IPS DF 4.7 (cell line): Measurements from ENCODE around the gene MAP3K1.

Source experiments
- DNase-seq: peaks from one replicate; pipeline ENCODE4 v3.0.0-alpha.2; 2013; ENCODE audit warnings: low spot score; ENCODE audit errors: extremely low read depth

MAP3K1 gene

GRCh38 chr5:56845277-56845676, 29.9 kb downstream of the MAP3K1 start:
- DNase-seq: no peak

DNA sequence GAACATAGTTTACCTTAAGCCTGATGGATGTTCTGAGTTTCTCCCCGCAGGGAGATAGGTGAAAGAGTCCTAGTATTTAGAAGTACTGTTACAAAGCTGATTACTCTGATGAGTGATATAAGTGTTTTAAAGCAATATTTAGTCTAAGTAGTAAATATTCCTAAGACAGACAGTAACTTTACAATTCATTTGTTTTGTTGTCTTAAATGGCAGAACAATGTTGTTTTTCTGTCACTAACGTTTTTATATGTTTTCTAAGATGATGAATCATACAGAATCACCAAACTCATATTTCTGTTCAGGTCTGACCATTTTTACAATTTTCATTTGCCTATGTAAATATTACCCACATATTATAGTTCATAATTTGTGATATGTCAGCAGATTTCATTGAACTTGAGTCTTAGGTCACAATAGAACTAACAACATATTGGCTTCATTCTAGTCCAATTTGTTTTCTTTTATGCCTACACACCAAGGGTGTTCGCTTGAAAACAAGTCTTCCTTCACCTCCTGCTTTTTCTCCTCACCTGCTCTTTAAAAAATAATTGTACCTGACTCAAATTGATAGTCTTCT, 30.6 kb downstream of the MAP3K1 start:
- no peak for DNase-seq

GRCh38 chr5:56848206-56848605, 32.9 kb downstream of the MAP3K1 start:
- no peak for DNase-seq

DNA sequence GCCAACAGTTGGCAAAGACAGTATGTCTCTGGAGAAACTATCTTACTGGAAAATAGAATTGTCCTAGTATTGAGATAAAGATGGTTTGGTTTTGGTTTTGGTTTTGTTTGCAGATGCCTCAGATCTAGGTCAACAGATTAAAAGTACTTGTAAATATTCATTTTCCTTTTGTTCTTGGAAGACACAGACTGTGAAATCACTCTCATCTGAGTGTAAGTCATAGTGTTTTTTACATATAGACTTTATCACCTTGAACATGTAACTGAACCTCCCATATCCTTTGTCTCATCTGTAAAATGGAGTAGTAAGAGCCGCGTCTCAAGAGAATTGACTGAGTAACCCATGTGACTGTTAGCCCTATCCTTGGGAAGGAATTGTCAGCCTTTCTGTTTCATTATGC, 34.3 kb downstream of the MAP3K1 start:
- DNase-seq: no peak

DNA sequence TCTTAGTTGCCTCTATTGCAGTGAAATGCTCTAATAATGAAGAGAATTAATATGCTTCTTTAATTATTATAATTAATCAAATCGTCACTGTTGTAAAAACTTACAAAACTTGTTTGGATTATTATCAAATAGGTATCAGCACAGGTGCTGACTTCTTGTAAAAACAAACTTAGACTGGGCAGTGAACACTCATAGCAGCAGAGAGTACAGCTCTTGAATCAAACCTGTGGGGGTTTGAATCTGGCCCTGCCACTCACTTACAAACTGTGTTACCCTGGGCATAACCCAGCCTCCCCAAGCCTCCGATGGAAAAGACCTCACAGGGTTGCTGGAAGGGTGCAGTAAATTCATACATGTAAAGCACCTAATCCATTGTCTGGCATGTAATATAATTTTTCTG, 35.1 kb downstream of the MAP3K1 start:
- DNase-seq: no peak

- DNase-seq: no peak
These were observed 36.1 kb downstream of the MAP3K1 start for GRCh38 chr5:56851258-56851941.

GRCh38 chr5:56852228-56853000, 37.1 kb downstream of the MAP3K1 start:
- no peak for DNase-seq

DNA sequence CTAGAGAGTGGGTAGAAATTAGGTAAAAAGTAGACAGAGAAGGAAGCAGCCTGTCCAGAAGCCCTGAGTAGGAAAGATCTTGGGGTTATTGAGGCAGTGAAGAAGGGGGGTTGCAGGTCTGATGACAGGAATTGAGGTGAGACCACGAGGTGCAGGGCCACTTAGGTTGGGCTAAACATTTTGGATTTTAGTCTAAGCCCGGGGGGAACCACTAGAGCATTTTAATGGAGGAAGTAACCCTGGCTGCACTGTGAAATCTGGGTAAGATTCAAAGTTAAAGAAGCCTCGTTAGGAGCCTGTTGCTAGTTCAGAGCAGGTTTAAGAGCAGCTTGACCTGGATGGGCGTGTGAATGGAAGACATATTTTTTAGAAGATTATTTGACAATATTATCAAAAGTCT, 38.3 kb downstream of the MAP3K1 start:
- no peak for DNase-seq

DNA sequence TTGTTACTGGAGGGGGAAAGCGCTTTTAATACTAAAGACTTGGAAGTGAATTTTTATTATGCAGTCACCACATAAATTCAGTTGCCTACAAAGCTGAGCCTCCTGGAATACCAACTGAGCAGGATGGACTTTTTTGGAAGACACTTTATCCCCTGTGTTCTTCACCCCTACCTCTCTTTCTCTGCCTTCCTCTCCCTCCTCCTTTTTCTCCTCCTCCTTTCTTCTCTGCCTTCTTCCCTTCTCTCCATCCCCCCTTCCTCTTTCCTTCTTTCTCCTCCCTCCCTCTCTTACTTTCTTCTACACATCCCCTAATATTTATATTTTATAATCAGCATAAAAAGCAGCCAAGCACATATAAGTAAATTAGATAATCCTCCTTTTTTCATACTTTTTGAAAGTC, 39.6 kb downstream of the MAP3K1 start:
- no peak for DNase-seq

- no peak for DNase-seq
These were observed 41.3 kb downstream of the MAP3K1 start for GRCh38 chr5:56856541-56857178.

DNA sequence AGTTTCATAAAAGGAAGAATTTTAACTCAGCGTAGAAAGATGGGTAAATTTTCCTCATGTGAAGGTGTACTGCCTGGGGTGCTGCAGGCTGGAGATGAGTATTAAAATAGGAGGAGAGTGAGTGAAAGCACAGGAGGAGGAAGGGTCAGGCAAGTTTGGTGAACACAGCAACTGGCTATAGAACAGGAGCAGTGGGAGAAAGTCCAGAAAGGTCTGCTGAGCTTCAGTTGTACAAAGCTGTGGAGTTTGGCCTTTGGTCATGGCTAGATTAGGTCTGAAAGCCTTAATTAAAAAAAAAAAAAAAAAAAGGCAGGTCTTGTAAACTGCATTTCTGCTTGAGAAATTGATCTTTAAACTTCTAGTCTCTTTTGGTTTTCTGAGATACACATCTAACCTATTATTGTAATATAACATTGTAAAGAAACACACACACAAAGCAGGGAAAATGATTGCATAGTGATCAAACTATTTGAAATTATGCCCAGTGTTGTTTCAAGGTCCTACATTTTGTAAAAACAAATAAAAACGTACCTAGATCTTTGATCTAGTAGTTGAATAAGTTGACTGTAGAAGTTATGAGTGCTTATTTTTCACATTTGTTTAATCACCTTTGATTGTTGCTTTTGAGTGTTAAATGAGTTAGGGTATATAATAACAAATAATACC, 43.6 kb downstream of the MAP3K1 start:
- DNase-seq: no peak

- DNase-seq: no peak
These were observed 46.6 kb downstream of the MAP3K1 start for GRCh38 chr5:56861893-56862485.

GRCh38 chr5:56862909-56863308, 47.6 kb downstream of the MAP3K1 start:
- DNase-seq: no peak

- no peak for DNase-seq
These were observed 56.4 kb downstream of the MAP3K1 start for GRCh38 chr5:56871777-56872176.

DNA sequence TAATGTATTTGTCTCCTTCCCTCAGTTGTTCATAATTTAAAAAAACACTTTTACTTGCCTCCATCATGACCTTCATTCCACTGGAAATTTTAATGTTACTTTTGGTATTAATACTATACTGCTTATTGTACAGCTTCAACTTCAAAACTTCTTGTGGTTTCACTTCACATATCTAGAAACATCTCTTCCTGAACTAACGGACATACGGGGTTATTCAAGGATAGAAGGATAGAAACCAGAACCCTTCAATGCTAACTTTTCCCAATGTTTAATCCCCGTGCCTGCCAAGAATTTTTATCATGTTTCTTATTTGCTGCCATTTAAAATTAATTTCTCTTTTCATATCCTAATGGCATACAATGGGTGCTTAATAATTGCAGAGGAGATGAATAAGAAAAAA, 57.7 kb downstream of the MAP3K1 start:
- DNase-seq: no peak

DNA sequence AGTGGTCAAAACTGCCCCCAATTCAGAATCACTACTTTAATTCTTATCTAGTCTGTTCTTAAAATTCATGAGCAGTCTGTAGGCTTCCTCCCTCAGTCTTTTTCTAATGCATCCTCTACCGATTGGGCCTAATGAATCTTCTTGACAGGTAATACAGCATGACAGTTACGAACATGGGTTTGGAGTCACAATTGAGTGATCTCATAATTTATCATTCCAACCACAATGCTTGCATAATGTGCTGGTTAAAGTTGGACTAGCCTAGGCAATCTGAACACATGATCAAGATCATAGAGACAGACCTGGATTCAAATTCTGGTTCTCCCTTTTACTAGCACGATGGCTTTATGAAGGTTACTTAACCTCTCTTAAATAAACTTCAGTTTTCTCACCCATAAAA, 61.0 kb downstream of the MAP3K1 start:
- DNase-seq: no peak

DNA sequence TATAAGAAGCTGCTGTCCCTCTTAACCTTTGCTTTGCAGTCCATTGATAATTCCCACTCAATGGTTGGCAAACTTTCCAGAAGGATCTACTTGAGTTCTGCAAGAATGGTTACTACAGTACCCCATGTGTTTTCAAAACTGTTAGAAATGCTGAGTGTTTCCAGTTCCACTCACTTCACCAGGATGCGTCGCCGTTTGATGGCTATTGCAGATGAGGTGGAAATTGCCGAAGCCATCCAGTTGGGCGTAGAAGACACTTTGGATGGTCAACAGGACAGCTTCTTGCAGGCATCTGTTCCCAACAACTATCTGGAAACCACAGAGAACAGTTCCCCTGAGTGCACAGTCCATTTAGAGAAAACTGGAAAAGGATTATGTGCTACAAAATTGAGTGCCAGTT, 66.2 kb downstream of the MAP3K1 start:
- no peak for DNase-seq

DNA sequence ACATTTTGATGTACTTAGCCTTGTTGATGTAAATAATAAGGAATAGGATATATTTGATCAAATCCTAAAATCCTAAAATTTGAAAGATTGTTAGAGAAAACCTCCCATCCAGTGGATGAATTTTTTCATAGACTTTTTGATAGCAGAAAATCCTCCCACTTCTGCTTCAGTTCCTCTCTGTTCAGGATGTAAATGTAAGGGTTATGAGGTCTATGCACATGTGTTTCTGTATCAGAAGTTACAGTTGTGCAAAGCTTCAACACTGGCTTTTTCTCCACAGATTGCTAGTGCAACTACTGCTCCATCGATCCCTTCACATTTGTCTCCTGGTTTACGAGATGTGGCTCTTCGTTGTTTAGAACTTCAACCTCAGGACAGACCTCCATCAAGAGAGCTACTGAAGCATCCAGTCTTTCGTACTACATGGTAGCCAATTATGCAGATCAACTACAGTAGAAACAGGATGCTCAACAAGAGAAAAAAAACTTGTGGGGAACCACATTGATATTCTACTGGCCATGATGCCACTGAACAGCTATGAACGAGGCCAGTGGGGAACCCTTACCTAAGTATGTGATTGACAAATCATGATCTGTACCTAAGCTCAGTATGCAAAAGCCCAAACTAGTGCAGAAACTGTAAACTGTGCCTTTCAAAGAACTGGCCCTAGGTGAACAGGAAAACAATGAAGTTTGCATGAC, 78.1 kb downstream of the MAP3K1 start:
- DNase-seq: no peak

DNA sequence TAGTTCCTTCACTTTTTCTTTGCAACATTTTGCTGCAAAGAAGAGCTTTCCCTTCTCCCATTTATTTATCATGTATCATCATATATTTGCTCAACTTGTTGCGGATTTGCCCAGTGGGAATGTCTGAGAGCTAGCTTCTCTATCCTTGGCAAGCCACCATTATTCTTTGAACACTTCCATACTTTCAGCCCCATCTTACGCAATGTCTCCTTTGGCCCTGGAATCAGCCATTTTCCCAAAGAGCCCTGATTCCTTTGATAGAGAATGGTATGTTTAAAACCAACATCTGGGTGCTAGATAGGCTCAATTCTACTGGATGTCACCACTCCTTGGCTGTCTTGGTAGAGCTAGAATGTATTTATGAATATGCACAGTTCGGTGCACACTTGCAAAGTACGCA, 81.4 kb downstream of the MAP3K1 start:
- no peak for DNase-seq

DNA sequence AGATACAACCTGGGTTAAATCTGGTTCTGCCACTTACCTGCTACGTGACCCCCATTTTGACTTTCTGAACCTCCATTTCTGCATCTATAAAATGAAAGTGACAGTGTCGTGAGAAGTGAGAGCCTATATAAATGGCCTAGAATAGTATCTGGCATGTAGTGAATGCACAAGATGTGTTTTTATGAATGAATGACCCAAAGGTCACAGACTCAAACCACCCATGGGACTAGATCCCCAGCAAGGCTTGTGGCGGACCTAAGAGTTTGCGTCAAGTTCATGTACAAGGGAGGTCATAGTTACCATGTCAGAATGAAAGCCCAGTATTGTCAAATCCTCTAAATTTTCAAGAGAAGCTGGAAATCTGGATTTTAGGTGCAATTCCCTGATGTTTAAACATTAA, 82.9 kb downstream of the MAP3K1 start:
- DNase-seq: no peak

DNA sequence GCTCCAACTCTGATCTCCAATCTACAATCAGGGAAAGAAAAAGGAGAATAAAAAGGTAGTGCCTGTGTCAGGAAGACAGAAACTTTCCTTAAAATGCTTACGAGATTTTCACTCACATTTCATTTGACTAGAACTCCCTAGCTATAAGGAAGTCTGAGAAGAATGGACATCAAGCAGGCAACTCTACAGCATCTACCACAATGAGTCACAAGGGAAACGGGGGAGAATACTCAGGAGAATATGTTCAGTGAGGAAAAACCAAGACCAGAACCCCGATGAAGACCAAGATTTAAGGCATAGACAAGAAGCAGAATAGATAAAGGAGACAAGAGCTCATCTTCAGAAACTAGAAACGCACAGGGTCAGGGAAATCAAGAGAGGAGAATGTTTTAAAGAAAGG, 85.0 kb downstream of the MAP3K1 start:
- no peak for DNase-seq
